Gastroesophageal sphincter (tissue), 3 donors: ENCODE data around the gene TGFB3.

Experiments used
- POLR2A ChIP-seq, 2 donors: fragments of 450-650 bp; IDR thresholded peaks; one replicate each; pipeline ENCODE4 v1.6.1; 2017; ENCODE audit warnings: antibody characterized with exemption in 2 of 2, mild to moderate bottlenecking in 2 of 2, moderate library complexity in 1 of 2
- TF ChIP-seq, protein P1 (sequence below), 4 experiments: fragments of 200-600 bp in 2 of 4; fragments of 450-650 bp in 2 of 4; sonication (generic) in 1 of 4; IDR thresholded peaks; one replicate each; pipeline ENCODE4 v1.5.1; 2017 to 2019; ENCODE audit warnings: antibody characterized with exemption in 4 of 4, mild to moderate bottlenecking in 2 of 4, moderate library complexity in 2 of 4

GRCh38 chr14:75985618-75986438 lies 4.0 kb upstream of the TGFB3 start, which contains the start of gene IFT43:
- TF ChIP-seq, protein P1, sequence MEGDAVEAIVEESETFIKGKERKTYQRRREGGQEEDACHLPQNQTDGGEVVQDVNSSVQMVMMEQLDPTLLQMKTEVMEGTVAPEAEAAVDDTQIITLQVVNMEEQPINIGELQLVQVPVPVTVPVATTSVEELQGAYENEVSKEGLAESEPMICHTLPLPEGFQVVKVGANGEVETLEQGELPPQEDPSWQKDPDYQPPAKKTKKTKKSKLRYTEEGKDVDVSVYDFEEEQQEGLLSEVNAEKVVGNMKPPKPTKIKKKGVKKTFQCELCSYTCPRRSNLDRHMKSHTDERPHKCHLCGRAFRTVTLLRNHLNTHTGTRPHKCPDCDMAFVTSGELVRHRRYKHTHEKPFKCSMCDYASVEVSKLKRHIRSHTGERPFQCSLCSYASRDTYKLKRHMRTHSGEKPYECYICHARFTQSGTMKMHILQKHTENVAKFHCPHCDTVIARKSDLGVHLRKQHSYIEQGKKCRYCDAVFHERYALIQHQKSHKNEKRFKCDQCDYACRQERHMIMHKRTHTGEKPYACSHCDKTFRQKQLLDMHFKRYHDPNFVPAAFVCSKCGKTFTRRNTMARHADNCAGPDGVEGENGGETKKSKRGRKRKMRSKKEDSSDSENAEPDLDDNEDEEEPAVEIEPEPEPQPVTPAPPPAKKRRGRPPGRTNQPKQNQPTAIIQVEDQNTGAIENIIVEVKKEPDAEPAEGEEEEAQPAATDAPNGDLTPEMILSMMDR (IDR thresholded peaks at IDR 0.05): peak in 2 of 4 experiments; percentile 18 to 19
- peak in 1 of 2 donors; percentile 38 for TF ChIP-seq POLR2A (IDR thresholded peaks at IDR 0.05)
